GM12864 (cell line): Measurements from ENCODE around the gene ARHGEF4.

Experiments
- DNase-seq: peaks from one replicate; pipeline ENCODE4 v3.0.0-alpha.2; 2011; ENCODE audit warnings: low read depth
- H3K4me3 ChIP-seq: 2 replicates; pipeline ENCODE4 v1.5.1; 2011; ENCODE audit warnings: mild to moderate bottlenecking, low read depth, low read length, control low read depth
- CTCF ChIP-seq: IDR thresholded peaks from 2 replicates; pipeline ENCODE4 v1.5.1; 2011; ENCODE audit warnings: low read depth, mild to moderate bottlenecking, moderate library complexity, low read length, control low read depth, inconsistent platforms; ENCODE audit errors: missing control alignments

Gene ARHGEF4

GRCh38 chr2:130911482-130911881, 74.8 kb downstream of the ARHGEF4 start:
- H3K4me3 ChIP-seq: no peak overlapping the region
- no peak for DNase-seq
- TF ChIP-seq CTCF: no peak

- H3K4me3 ChIP-seq: no peak overlapping the region
- TF ChIP-seq CTCF: no peak
- DNase-seq: no peak
Observed at GRCh38 chr2:130911996-130912395, 75.3 kb downstream of the ARHGEF4 start.

GRCh38 chr2:130912471-130912870, 75.8 kb downstream of the ARHGEF4 start:
- TF ChIP-seq CTCF: no peak
- DNase-seq: no peak
- H3K4me3 ChIP-seq: no peak overlapping the region

- H3K4me3 ChIP-seq: no peak overlapping the region
- DNase-seq: no peak
- no peak for TF ChIP-seq CTCF
Observed at GRCh38 chr2:130913891-130914290, 77.2 kb downstream of the ARHGEF4 start.

- no peak for TF ChIP-seq CTCF
- no peak for DNase-seq
- H3K4me3 ChIP-seq: no peak overlapping the region
Observed at GRCh38 chr2:130915149-130915548, 78.4 kb downstream of the ARHGEF4 start.

- no peak for TF ChIP-seq CTCF
- no peak overlapping the region for H3K4me3 ChIP-seq
- no peak for DNase-seq
Observed at GRCh38 chr2:130915595-130916437, 79.1 kb downstream of the ARHGEF4 start.

- DNase-seq: no peak
- no peak overlapping the region for H3K4me3 ChIP-seq
- no peak for TF ChIP-seq CTCF
Observed at GRCh38 chr2:130916438-130916705, 79.7 kb downstream of the ARHGEF4 start.
